Sciatic nerve (tissue), 2 donors: ENCODE data around the gene WDR86. TPM values are rescaled to one million over a fixed set of nuclear protein-coding genes. Genes with fewer than 3 reads are reported as not detected.

Experiments
- ATAC-seq: fragments of 200-7000 bp; cut with Tn5 transposase; one replicate; pipeline ENCODE4 v1.9.1; 2020; ENCODE audit warnings: mild to moderate bottlenecking, moderate library complexity
- DNase-seq: peaks from one replicate; pipeline ENCODE4 v3.0.0-alpha.2; 2020; ENCODE audit warnings: low spot score
- intact Hi-C: fragments of 100-400 bp; cut with DNase I; formaldehyde crosslinking; loops from one replicate; pipeline ENCODE4 v1.14.2; 2022
- total RNA-seq: library from RNA; stranded (reverse); fragmentation: NEBNext Ultra II Directional; extraction: Animal tissue kit (Norgen Biotek cat#: 25700); gene quantifications from one replicate; pipeline ENCODE4 v1.2.1, GENCODE V29; 2021
- donor health status: DM: no; HTN: no; CAD: no.
- donor health status: DM: no; HTN: no; CAD: no.

The WDR86 gene
- total RNA-seq, 1 donor from 2014 or later, result 101 TPM

DNA sequence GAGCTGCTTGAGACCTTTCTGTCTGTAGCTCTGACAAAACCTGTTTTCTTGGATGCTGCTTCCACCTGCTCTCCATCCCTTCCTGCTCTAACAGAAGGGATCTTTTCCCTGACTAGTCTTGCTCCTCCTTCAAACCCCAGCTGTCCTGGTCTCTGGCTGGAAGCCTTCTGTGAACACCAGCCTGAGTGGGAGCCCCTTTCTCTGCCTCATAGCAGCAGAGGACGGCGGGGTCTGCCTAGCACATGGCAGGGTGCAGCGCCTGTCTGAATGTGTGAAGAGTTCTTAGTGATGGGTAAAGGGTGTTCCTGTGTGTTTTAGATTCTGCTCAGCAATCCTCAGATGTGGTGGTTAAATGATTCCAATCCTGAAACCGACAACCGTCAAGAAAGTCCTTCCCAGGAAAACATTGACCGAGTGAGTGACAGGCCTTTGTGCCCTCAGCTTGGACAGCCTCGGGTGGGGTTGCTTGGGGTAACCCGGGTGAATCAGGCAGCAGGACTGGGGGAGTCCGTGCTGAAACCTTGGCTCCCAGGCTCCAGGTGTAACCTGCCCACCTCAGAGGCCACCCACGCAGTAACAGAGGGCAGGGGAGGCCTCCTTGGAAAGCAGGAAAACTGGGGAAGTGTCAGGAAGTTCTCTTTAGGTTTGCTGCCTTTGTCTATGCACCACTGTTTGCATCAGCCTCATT is 34.2 kb downstream of the WDR86 start:
- DNase-seq (no peak), ATAC-seq (no peak)
- intact Hi-C loops, result no loop called here

DNA sequence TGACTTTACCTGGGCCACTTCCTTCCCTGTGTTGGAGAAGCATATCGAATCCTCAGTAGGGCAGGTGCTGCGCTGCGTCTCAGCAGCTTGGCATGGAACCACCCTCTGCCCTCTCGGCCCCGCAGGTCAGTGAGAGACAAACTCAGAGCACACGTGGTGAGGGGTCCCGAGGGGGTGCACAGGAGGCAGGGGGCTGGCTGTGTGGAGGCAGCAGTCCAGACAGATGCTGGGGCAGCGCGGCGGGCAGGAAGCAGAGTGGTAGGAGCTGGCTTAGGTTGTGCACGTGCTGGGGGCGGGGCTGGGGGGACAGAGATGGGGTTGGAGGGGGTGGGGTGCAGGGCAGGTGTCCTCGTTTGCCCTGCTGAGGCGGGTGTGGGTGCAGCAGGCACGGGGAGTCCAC is 35.1 kb downstream of the WDR86 start:
- DNase-seq, result no peak

DNA sequence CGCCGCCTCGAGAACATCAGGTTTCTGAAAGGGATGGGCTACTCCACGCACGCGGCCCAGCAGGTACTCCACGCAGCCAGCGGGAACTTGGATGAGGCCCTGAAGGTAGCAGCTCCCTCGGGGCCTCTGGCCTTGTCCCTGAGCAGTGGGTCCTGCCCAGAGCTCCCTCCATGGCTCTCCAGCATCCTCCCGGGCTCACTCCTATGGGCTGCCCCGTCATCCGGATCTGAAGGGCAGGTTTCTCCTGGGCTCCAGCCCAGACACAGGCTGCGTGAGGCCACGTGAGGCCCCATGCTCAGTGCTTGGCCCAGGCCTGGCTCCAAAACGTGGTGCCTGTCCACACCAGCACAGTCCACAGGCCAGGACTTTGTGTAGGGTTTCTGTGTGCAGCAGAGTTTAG is 35.7 kb downstream of the WDR86 start:
- ATAC-seq (no peak), DNase-seq (no peak)
- intact Hi-C loops, result no loop called here

More for the DNA sequence above, 35.1 kb downstream of the WDR86 start:
- no peak for ATAC-seq
- intact Hi-C loops, result no loop called here

DNA sequence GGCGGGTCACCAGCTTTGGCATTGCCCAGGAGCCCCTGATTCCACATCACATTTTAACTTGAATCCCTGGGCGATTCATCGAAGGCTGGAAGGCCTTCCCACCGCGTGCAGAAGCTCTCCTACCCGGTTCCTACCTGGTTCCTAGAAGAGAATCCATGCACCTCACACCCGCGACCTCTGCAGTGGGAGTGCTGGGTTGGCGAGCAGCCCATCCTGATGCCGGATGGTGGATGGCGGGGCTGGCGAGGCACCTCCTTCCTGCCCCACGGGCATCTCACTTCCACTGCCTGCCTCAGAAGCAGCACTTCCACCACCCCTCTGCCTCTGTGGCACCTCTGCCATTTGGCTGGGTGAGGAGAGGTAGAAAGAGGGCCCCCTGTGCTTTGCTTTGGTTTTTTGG is 36.2 kb downstream of the WDR86 start:
- intact Hi-C loops, result no loop called here
- ATAC-seq, result no peak
- no peak for DNase-seq

DNA sequence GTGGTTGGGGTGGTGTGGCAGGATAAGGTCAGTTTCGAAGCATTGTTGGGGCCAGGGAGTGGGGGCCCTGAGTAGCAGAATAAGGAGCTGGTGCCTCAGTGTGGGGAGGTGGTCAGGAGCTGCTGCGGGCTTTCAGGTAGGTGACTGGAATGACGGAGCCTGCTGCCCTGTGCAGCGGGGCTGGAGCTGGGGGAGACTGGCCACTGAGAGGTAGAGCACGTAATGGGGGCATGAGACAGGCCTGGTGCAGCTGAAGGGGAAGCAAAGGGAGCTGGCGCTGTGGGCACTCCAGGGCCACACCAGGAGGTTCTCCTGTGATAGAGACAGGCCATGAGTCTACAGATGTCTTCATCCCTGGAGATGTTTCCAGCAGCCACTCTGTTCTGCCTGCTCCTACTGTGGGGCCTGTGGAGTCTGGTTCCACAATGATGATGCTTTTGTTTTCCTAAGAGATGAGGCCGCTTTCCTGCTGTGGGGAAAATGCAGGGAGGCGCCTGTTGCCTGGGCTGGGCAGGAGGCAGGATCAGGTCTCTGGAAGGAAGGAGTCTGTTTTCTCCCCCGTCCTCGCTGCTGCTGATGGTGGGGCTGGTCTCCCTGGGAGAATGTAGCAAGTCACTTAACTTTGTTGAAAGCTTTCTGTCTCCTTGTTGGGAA is 37.1 kb downstream of the WDR86 start:
- intact Hi-C loops, result no loop called here
- no peak for ATAC-seq
- no peak for DNase-seq

DNA sequence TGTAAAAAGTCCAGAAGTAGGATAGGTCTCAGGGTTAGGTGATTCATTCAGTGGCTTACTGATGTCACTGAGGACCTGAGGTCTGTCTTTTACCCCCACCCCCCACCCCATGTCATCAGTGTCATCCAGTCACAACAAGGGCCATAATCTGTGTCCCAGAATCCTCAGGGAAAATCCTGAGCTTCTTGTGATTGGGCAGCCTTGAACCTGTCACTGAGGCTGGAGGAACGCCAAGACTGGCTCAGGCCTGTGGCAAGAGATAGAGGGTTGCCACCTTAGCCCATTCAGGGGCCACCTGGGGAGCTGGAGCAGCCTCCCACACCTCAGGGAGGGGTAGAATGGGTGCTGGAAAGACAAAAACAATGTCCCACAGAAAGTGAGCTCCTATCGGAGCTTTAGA is 38.6 kb downstream of the WDR86 start:
- DNase-seq (no peak), ATAC-seq (no peak)
- intact Hi-C loops, result no loop called here

DNA sequence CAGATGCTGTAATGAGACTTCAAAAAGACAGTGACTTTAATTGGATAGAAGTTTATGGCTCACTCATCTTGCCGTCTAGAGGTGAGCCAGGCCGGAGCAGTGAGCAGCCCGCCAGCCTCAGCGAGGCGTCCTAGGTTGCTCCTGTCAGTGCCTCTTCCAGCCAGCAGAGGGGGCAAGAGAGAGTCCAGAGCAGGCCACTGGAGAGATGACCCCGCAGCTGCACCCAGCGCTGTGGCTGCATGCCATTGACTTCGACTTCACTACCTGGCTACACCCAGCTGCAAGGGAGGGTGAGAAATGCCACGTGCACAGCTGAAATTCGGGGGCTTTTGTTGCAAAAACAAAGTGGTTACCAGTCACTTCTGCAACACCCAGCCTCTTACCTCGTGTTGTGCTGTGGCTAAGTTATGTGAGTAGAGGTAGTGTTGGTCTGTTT is 41.7 kb downstream of the WDR86 start:
- peak; percentile 96 for ATAC-seq
- intact Hi-C loops, result loop anchor here (2.0 kb wide), 1 partner anchor 81 kb away; no protein-coding TSS in a partner anchor
- DNase-seq, result peak; percentile 91

DNA sequence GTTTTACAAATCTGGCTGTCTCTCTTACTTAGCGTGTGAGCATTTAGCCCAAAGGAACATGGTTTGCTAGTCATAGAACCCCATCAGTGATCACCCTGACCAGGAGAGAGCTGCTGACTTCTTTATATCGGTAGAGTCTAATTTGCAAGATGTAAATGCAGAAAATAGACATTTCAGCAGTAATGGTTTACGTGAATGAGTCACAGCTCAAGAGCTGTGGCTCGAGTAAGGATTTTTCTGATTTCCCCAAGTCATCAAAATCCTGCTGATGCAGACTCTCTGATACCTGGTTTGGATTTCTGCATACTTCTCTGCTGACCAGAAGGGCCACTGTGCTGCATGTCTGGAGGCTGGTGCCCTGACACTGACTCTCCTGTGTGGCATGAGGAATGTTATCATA is 42.6 kb downstream of the WDR86 start:
- intact Hi-C loops, result no loop called here
- ATAC-seq (no peak), DNase-seq (no peak)

DNA sequence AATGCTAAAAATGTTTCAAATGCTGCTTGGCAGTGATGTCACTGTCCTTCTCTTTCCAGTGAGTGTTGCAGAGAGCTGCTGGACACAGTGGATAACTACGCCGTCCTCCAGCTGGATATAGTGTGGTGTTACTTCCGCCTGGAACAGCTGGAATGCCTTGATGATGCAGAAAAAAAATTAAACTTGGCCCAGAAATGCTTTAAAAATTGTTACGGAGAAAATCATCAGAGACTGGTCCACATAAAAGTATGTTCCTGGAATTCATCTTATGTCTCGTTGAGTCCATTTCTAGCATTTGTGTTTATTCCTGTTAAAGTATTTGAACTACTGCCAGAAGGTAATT is 43.0 kb downstream of the WDR86 start:
- peak; percentile 69 for ATAC-seq
- intact Hi-C loops, result no loop called here
- no peak for DNase-seq

DNA sequence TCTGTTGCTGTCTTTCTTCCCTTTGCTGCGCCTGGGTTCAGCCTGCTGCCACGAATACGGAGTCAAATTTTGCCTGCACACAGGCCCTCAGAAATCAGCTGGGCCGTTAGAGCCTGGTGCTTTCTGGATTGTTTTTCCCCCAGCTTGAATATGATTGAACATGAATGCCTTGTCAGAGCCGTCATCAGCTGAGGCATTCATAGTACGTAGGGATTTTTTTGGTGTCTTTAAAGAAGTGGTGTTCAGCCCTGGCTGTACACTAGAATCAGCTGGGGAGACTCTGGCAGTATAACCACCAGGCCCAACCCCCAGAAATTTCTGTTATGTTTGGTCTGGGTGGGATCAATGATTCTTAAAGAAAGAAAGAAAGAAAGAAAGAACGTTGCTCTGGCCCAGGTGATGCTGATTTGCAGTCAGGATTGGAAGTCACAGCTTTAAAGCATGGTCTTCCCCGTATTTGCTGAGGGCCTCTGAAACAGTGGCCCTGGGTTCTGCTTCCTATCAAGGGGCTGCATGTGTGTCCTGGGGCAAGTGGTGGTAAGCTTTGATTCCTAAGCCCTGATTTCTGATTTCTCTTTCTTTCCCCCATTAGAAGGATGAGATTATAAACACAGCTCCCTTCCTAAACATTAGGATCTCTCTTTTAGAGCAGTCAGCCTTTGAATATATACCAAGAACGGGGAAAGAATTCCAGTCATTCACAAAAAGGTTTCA is 43.5 kb downstream of the WDR86 start:
- no peak for DNase-seq
- no peak for ATAC-seq

DNA sequence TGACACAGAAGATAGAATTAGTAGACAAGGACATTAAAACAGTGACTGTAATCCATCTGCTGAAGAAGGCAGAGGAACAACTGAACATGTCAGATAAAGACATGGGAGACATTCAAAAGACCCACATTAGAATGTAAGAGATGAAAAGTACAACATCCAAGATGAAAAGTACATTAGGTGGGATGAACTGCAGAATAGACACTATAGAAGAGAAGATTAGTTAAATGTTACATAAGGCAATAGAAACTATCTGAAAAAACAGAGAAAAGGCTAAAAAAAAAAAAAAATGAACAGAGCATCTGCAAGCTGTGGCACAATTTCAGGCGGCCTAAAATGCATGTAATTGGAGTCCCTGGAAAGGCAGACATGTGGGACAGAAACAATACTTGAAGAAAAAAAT is 46.7 kb downstream of the WDR86 start:
- ATAC-seq (no peak), DNase-seq (no peak)
- intact Hi-C loops, result no loop called here

More for the DNA sequence above, 43.5 kb downstream of the WDR86 start:
- intact Hi-C loops, result no loop called here

DNA sequence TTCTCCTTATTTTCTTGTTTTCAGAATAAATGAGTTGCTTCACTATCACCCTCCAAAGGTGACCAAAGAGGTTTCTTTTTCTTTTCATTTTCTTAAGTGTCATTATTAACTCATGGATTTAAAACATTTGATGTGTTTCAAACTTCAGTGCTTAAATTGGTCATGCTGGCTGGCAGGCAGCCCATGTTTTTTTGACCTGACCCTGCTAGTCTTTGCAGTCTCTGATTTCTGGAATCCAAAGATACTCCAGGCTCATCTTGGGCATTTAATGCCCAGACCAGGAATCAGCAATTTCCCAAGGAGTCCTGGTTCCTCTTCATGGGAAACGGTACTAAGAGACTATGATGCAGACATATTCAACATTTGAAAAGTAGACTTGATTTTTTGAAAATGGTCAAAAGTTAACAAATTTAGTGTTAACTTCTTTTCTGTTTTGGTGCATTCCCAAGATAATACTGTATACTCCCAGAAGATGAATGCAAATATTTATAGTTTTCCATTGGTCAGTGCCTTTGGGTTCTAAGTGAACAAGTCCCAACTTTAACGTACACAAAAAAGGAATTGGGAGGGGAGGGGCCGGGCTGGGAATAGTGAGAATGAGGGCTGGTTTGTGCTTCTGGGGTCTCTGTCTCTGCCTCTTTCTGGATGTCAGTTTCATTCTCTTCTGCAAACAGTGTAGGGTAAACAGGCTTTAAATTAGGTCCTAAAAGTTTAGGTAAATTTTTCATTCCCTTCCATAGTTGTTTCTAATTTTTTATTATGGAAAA is 48.5 kb downstream of the WDR86 start:
- intact Hi-C loops, result no loop called here
- ATAC-seq (no peak), DNase-seq (no peak)

DNA sequence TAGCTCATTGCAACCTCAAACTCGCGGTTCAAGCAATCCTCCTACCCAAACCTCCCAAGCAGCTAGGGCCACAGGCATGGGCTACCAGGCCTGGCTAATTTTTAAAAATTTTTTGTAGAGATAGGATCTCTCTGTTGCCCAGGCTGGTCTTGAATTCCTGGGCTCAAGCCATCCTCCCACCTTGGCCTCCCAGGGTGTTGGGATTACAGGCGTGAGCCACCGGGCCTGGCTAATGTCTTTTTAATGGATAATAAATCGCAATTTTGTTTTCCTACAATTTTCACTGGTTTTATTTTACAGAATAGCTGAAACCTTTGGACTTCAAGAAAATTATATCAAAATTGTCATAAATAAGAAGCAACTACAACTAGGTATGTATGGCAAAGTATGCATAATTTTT is 57.3 kb downstream of the WDR86 start:
- intact Hi-C loops, result loop anchor here (5.0 kb wide), 1 partner anchor 35 kb away; no protein-coding TSS in a partner anchor
- ATAC-seq (no peak), DNase-seq (no peak)

DNA sequence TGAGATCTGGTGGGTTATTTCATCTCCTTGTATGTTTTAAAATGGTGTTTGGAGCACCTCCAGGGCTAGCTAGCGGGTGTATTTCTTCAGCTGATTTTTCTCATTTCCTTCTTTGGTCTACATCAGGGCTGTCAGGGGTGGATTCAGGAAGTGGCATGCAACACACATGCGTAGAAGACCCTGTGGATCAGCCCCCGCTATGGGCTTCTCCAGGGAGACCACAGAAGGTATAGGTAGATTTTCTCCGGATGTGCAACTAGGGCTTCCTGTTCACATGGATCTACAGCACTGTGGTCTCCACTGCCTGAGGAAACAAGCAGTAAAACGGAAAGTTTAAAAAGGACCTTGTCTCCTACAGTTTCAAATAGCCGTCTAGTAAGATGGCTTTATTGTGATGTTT is 57.9 kb downstream of the WDR86 start:
- intact Hi-C loops, result loop anchor here (5.0 kb wide), 1 partner anchor 35 kb away; no protein-coding TSS in a partner anchor
- DNase-seq (no peak), ATAC-seq (no peak)

DNA sequence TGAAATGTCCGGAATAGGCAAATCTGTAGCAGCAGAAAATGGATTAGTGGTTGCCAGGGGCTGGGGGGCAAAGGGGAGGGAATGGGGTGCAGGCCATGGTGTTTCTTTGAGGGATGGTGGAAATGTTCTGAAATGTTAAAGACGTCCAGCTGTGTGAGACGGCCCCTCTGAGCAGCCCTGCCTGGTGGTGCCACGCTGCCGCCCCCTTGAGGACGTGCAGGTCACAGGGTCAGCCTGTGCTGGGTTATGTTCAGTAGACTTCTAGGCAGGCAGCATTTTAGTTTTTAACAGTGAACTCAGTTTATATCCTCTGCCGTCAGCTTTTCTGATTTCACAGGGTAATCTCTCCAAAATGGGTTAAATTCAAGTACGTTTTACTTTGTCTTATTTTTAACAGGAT is 58.8 kb downstream of the WDR86 start:
- DNase-seq (no peak), ATAC-seq (no peak)
- intact Hi-C loops, result loop anchor here (5.0 kb wide), 1 partner anchor 34 kb away; no protein-coding TSS in a partner anchor

DNA sequence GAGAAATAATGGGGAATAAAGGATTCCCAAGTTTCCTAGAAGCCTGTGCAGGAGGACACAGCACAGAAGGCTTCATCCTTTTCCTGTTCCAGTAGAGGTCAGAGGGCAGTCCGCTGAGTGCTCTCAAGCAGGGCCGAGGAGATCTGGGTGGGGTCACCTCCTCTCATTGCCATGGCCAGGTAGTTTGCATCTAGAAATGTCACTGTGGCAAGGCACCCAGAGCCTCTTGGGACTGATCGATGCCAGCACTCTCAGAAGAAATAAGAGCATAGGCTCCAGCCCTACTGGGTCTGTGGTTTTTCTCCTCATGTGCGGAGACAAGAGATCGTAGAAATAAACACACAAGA is 60.4 kb downstream of the WDR86 start:
- ATAC-seq (peak; percentile 28), DNase-seq (no peak)
- intact Hi-C loops, result loop anchor here (10.0 kb wide), 1 partner anchor 625 kb away; no protein-coding TSS in a partner anchor

DNA sequence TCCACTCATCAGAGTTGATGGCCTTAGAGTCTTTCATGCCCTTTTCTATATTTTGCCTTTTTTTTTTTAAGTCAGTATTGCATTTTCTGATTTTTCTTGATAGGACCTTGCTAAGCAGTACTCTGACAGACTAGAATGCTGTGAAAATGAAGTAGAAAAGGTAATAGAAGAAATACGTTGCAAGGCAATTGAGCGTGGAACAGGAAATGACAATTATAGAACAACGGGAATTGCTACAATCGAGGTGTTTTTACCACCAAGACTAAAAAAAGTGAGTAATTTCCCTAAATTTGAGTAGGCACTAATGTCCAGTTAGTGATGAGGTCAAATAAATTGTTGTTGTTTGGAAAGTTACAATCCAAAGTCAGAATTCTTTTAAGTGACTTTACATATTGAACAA is 60.9 kb downstream of the WDR86 start:
- intact Hi-C loops, result loop anchor here (10.0 kb wide), 1 partner anchor 624 kb away; no protein-coding TSS in a partner anchor
- ATAC-seq, result no peak

DNA sequence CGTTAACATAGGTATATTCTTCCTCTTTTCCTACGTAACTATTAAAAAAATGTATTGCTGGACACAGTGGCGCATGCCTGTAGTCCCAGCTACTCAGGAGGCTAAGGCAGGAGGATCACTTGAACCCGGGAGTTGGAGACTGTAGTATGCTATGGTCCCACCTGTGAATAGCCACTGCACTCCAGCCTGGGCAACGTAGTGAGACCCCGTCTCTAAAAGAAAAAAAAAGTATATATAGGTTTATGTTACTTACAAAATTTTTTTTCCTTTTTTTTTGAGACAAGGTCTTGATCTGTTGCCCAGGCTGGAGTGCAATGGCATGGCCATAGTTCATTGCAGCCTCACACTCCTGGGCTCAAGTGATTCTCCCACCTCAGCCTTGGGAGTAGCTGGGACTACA is 62.6 kb downstream of the WDR86 start:
- intact Hi-C loops, result loop anchor here (10.0 kb wide), 1 partner anchor 622 kb away; no protein-coding TSS in a partner anchor
- ATAC-seq (no peak), DNase-seq (no peak)

More for the DNA sequence above, 60.9 kb downstream of the WDR86 start:
- no peak for DNase-seq

DNA sequence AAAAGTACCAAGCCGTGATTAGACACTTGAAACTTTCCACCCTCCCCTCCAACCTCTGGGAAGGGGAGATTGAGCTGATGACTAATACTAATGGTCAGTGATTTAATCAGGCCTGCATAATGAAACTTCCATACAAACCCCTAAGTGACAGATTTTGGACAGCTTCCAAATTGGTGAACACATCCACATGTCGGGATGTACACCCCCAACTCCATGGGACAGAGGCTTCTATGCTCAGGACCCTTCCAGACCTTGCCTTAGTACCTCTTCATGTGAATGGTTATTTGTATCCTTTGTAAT is 63.4 kb downstream of the WDR86 start:
- DNase-seq (no peak), ATAC-seq (no peak)
- intact Hi-C loops, result loop anchor here (10.0 kb wide), 1 partner anchor 622 kb away; no protein-coding TSS in a partner anchor
